ENCODE data around the gene KANSL1. TPM values are rescaled to one million over a fixed set of nuclear protein-coding genes. Genes with fewer than 3 reads are reported as not detected.

Gene KANSL1
- total RNA-seq, 1 donor from 2014 or later = 56.2 TPM

- Histone ChIP-seq H3K36me3 (ENCODE audit: control insufficient read depth, insufficient read depth, low read length) (no peaks in the 10 kb centered on the region), H3K27me3 (ENCODE audit: control insufficient read depth, insufficient read depth, low read length) (no peaks in the 10 kb centered on the region), H3K4me3 (ENCODE audit: low read depth, low read length) (no peak overlapping the region)
- TF ChIP-seq CTCF (IDR thresholded peaks at IDR 0.05; ENCODE audit: insufficient read depth, low read length, poor library complexity, severe bottlenecking) = no peak
- no peak for DNase-seq (ENCODE audit: low read depth)
Observed at GRCh38 chr17:46158323-46159296, 34.6 kb downstream of the KANSL1 start.

GRCh38 chr17:46157443-46158062 is 35.7 kb downstream of the KANSL1 start:
- TF ChIP-seq CTCF (IDR thresholded peaks at IDR 0.05; ENCODE audit: insufficient read depth, low read length, poor library complexity, severe bottlenecking) = no peak
- Histone ChIP-seq H3K4me3 (ENCODE audit: low read depth, low read length) (no peak overlapping the region), H3K36me3 (ENCODE audit: control insufficient read depth, insufficient read depth, low read length) (no peaks in the 10 kb centered on the region), H3K27me3 (ENCODE audit: control insufficient read depth, insufficient read depth, low read length) (no peaks in the 10 kb centered on the region)
- DNase-seq (ENCODE audit: low read depth) = no peak

GRCh38 chr17:46154151-46154816 is 38.9 kb downstream of the KANSL1 start:
- H3K36me3 ChIP-seq (ENCODE audit: control insufficient read depth, insufficient read depth, low read length) = no peaks in the 10 kb centered on the region
- TF ChIP-seq CTCF (IDR thresholded peaks at IDR 0.05; ENCODE audit: insufficient read depth, low read length, poor library complexity, severe bottlenecking) = no peak
- no peaks in the 10 kb centered on the region for H3K27me3 ChIP-seq (ENCODE audit: control insufficient read depth, insufficient read depth, low read length)
- DNase-seq (ENCODE audit: low read depth) = no peak
- no peak overlapping the region for H3K4me3 ChIP-seq (ENCODE audit: low read depth, low read length)

- no peak for DNase-seq (ENCODE audit: low read depth)
- Histone ChIP-seq H3K4me3 (ENCODE audit: low read depth, low read length) (no peak overlapping the region), H3K27me3 (ENCODE audit: control insufficient read depth, insufficient read depth, low read length) (no peaks in the 10 kb centered on the region), H3K36me3 (ENCODE audit: control insufficient read depth, insufficient read depth, low read length) (no peaks in the 10 kb centered on the region)
- TF ChIP-seq CTCF (IDR thresholded peaks at IDR 0.05; ENCODE audit: insufficient read depth, low read length, poor library complexity, severe bottlenecking) = no peak
Observed at GRCh38 chr17:46152423-46152822, 40.8 kb downstream of the KANSL1 start.

- TF ChIP-seq CTCF (IDR thresholded peaks at IDR 0.05; ENCODE audit: insufficient read depth, low read length, poor library complexity, severe bottlenecking) = no peak
- no peaks in the 10 kb centered on the region for H3K36me3 ChIP-seq (ENCODE audit: control insufficient read depth, insufficient read depth, low read length)
- no peak overlapping the region for H3K4me3 ChIP-seq (ENCODE audit: low read depth, low read length)
- H3K27me3 ChIP-seq (ENCODE audit: control insufficient read depth, insufficient read depth, low read length) = no peaks in the 10 kb centered on the region
- DNase-seq (ENCODE audit: low read depth) = no peak
Observed at GRCh38 chr17:46151762-46152161, 41.5 kb downstream of the KANSL1 start.
